DND-41 (cell line): ENCODE results near the gene BCAS3.

Experiments used
- ATAC-seq: fragments of 200-7000 bp; cut with Tn5 transposase; 3 replicates; pipeline ENCODE4 v1.9.1; 2021; ENCODE audit warnings: low read depth; ENCODE audit not compliant: insufficient read depth
- DNase-seq: peaks from one replicate; pipeline ENCODE4 v3.0.0-alpha.2; 2020
- H2AFZ ChIP-seq: 2 replicates; pipeline ENCODE4 v1.6.0; 2012; ENCODE audit warnings: low read depth, low read length
- H3K27ac ChIP-seq: 2 replicates; pipeline ENCODE4 v1.5.1; 2012; ENCODE audit warnings: low read length, inconsistent platforms
- H3K27me3 ChIP-seq: fragments of 200-600 bp; sonication (generic); 2 replicates; pipeline ENCODE4 v1.6.0; 2012; ENCODE audit warnings: low read length, mild to moderate bottlenecking, inconsistent platforms; ENCODE audit not compliant: insufficient read depth, poor library complexity
- H3K36me3 ChIP-seq: 2 replicates; pipeline ENCODE4 v1.5.1; 2012; ENCODE audit warnings: low read length, inconsistent platforms; ENCODE audit not compliant: insufficient read depth
- H3K4me1 ChIP-seq: 2 replicates; pipeline ENCODE4 v1.5.1; 2012; ENCODE audit warnings: mild to moderate bottlenecking, low read length; ENCODE audit not compliant: insufficient read depth
- H3K4me2 ChIP-seq: 2 replicates; pipeline ENCODE4 v1.6.0; 2012; ENCODE audit warnings: mild to moderate bottlenecking, moderate library complexity, low read length, inconsistent platforms; ENCODE audit not compliant: insufficient read depth
- H3K4me3 ChIP-seq, 2 experiments: fragments of 200-600 bp in 1 of 2; shearing (Covaris generic) in 1 of 2; 2 replicates each; pipeline ENCODE4 v1.5.1; 2012 to 2016; ENCODE audit warnings: inconsistent platforms in 2 of 2, low read length in 2 of 2, mild to moderate bottlenecking in 2 of 2, low read depth in 1 of 2, moderate library complexity in 1 of 2
- H3K79me2 ChIP-seq: 2 replicates; pipeline ENCODE4 v1.6.0; 2012; ENCODE audit warnings: low read length, inconsistent platforms; ENCODE audit not compliant: insufficient read depth
- H3K9ac ChIP-seq: 2 replicates; pipeline ENCODE4 v1.6.0; 2012; ENCODE audit warnings: low read depth, mild to moderate bottlenecking, inconsistent platforms, low read length, moderate library complexity
- H3K9me3 ChIP-seq: 2 replicates; pipeline ENCODE4 v1.5.1; 2012; ENCODE audit warnings: low read length, moderate library complexity, mild to moderate bottlenecking, inconsistent platforms; ENCODE audit not compliant: insufficient read depth, severe bottlenecking
- H4K20me1 ChIP-seq: 2 replicates; pipeline ENCODE4 v1.6.0; 2012; ENCODE audit warnings: low read length; ENCODE audit not compliant: insufficient read depth
- EZH2 ChIP-seq: IDR thresholded peaks from 3 replicates; pipeline ENCODE4 v1.6.1; 2012; ENCODE audit warnings: borderline replicate concordance, low read depth, mild to moderate bottlenecking, moderate library complexity, low read length, inconsistent platforms; ENCODE audit not compliant: severe bottlenecking
- TF ChIP-seq, protein P1 (sequence below): IDR thresholded peaks from 2 replicates; pipeline ENCODE4 v1.5.1; 2012; ENCODE audit warnings: borderline replicate concordance, low read length, moderate library complexity, mild to moderate bottlenecking; ENCODE audit not compliant: poor library complexity, severe bottlenecking; ENCODE audit errors: extremely low read depth

Gene BCAS3

DNA sequence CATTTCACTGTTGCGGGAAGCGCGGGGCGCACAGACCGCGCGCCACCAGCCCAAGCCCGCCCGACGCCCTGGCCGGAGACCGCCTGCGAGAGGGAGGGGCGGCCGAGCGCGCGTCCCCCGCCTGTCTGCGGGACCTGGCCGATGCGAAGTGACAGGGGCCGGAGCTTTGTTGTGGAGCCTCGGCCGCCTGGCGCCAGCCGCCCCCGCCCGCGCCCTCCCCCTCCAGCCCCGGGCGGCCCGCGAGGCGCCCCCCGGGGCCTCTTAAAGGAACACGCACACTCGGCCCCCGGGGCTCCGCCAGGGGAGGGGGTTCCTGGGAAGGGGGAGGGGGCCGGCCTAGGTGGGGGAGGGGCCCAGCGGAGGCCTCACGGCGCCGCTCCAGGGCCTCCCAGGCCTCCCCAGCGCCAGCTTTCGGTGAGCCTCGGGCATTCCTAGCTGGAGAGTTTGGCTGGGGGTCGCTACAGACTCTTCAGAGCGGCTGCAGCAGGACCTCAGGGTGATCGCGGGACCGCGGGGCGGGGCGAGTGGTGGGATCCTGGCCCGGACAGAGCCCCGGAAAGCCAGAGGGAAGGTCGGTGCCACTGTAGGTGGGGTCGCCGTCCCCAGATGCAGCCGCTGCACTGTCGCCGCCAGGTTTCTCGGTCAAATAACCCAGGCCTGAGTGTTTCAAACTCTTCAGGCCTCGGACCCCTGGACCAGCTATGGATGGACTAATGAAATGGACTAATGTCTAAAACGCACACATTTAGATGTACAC lies 719.6 kb downstream of the BCAS3 start:
- Histone ChIP-seq H3K4me1 (no peaks in the 10 kb centered on the region), H3K9me3 (no peaks in the 10 kb centered on the region), H3K4me2 (no peak overlapping the region), H3K79me2 (no peaks in the 10 kb centered on the region), H4K20me1 (no peaks in the 10 kb centered on the region), H2AFZ (no peak overlapping the region), H3K27ac (no peak overlapping the region), H3K36me3 (no peaks in the 10 kb centered on the region), H3K27me3 (no peaks in the 10 kb centered on the region), H3K9ac (no peak overlapping the region), H3K4me3 (no peak overlapping the region)
- TF ChIP-seq, protein P1, sequence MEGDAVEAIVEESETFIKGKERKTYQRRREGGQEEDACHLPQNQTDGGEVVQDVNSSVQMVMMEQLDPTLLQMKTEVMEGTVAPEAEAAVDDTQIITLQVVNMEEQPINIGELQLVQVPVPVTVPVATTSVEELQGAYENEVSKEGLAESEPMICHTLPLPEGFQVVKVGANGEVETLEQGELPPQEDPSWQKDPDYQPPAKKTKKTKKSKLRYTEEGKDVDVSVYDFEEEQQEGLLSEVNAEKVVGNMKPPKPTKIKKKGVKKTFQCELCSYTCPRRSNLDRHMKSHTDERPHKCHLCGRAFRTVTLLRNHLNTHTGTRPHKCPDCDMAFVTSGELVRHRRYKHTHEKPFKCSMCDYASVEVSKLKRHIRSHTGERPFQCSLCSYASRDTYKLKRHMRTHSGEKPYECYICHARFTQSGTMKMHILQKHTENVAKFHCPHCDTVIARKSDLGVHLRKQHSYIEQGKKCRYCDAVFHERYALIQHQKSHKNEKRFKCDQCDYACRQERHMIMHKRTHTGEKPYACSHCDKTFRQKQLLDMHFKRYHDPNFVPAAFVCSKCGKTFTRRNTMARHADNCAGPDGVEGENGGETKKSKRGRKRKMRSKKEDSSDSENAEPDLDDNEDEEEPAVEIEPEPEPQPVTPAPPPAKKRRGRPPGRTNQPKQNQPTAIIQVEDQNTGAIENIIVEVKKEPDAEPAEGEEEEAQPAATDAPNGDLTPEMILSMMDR: no peak
- DNase-seq: no peak
- ATAC-seq: no peak

DNA sequence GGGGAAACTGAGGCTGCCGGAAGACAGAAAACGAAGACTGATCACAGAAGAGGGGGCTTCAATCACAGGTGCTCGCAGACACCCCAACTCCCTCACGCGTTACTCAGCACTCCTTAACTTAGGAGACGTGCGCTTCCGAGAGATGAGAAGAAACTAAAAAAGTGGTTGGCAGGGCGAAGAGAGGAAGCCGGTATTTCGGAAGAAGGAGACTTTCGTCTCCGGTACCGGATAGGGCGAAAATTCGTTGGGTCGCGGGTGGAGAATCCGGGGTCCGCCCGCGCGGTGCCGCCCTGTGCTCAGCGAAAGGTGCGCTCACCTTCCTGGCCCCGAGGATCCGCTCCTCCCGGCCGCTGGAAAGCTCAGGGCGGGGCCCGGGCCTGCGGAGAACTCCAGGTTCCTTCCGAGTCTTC lies 721.1 kb downstream of the BCAS3 start:
- no peaks in the 10 kb centered on the region for H3K27me3 ChIP-seq
- ATAC-seq: no peak

DNA sequence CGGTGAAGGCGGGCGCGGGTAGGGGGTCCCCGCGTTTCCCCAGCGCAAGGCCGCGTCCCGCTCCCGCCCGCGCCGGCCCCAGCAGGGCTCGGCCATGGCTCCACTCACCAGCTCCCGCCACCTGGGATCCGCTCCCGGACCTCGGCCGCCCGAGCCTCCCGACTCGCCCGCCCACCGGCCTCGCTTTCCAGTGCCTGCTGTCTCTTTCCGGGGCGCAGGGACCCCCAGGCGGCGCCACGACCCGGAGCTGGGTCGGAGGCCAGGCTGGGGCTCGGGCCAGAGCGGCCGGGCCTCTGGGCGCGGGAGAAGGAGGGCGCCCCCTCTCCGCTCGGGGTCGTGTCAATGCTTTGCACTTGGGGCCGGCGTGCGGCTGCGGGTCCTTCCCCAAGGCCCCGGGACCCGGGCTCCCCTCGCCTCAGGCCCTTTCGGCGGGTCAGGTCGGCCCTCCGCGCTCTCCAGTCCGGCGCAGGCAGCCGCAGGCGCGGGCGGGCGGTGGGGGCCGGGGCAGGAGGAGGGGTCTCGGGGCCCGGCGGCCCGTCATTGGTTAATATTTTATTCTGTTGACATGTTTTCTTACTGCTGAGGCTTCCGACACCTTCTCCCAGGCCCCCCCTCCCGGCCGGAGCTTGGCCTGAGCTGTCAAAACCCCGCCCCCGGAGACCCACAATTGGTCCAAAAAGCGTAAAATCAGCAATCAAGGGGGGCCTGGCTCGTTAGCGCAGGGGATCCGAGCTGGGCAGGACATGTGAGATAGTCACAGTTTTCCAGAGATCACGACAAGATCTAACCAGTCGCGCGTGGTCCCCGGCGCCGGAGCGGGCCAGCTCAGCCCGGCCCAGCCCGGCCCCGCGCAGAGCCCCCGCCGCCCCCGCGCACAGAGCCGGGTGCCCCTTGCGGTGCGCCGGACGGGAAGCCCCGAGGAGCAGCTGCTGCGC lies 721.7 kb downstream of the BCAS3 start, which contains the start of gene TBX2:
TBX2 (plus strand) TSS at position 713 of the 935 bp plus-strand sequence. CDS start 334 bp downstream, outside the sequence.
- Histone ChIP-seq H3K36me3 (no peaks in the 10 kb centered on the region), H3K9me3 (no peaks in the 10 kb centered on the region), H3K79me2 (no peaks in the 10 kb centered on the region), H3K9ac (no peak within 1 kb of the TSS), H4K20me1 (no peaks in the 10 kb centered on the region), H3K27ac (no peak within 1 kb of the TSS), H3K4me1 (no peaks in the 10 kb centered on the region), H2AFZ (no peak within 1 kb of the TSS), H3K4me3 (no peak within 1 kb of the TSS), H3K27me3 (no peaks in the 10 kb centered on the region), H3K4me2 (no peak within 1 kb of the TSS)
- ATAC-seq (no peak), DNase-seq (no peak)
- no peak for TF ChIP-seq EZH2
- TF ChIP-seq, protein P1: no peak

More for the DNA sequence above, 721.1 kb downstream of the BCAS3 start:
- no peaks in the 10 kb centered on the region for H4K20me1 ChIP-seq
- H2AFZ ChIP-seq: no peak overlapping the region
- no peaks in the 10 kb centered on the region for H3K79me2 ChIP-seq
- H3K4me2 ChIP-seq: no peak overlapping the region
- no peaks in the 10 kb centered on the region for H3K4me1 ChIP-seq
- no peaks in the 10 kb centered on the region for H3K9me3 ChIP-seq
- no peaks in the 10 kb centered on the region for H3K36me3 ChIP-seq
- H3K27ac ChIP-seq: no peak overlapping the region
- no peak overlapping the region for H3K4me3 ChIP-seq
- TF ChIP-seq EZH2: no peak
- TF ChIP-seq, protein P1: no peak
- H3K9ac ChIP-seq: no peak overlapping the region
- DNase-seq: no peak
